ENCODE data around the gene HIPK4.

DNA sequence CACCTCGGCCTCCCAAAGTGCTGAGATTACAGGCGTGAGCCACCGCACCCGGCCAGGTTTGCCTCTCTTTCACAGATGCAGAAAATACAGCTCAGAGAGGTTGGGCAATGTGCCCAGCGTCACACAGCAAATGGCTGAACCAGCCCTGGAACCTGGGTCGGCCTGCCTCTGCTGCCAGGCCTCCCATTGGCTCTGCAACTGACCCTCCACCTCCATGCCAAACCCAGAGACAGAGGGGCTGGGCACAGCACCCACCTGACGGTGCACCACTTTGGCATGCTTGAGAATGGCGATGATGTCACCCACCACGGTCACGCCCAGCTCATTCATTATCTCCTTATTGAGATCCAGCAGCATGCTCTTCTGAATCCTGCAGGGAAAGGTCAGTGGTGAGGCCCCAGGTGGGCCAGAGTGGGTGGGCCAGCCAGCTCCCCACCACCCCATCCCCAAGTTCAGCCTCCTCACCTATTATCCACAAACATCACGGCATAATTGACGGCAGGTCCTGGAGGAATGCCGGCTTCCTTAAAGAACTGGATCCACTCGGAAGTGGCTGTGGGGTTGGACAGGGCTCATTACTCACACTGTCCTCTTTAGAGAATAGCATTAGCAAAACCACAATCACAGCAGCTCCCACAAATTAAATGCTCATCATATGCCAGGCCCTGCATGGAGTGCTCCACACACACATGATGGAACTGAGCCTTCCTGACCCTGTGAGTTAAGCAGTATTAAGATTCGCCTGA is 54.0 kb downstream of the HIPK4 start:
- TF ChIP-seq, protein P1, sequence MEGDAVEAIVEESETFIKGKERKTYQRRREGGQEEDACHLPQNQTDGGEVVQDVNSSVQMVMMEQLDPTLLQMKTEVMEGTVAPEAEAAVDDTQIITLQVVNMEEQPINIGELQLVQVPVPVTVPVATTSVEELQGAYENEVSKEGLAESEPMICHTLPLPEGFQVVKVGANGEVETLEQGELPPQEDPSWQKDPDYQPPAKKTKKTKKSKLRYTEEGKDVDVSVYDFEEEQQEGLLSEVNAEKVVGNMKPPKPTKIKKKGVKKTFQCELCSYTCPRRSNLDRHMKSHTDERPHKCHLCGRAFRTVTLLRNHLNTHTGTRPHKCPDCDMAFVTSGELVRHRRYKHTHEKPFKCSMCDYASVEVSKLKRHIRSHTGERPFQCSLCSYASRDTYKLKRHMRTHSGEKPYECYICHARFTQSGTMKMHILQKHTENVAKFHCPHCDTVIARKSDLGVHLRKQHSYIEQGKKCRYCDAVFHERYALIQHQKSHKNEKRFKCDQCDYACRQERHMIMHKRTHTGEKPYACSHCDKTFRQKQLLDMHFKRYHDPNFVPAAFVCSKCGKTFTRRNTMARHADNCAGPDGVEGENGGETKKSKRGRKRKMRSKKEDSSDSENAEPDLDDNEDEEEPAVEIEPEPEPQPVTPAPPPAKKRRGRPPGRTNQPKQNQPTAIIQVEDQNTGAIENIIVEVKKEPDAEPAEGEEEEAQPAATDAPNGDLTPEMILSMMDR (IDR thresholded peaks at IDR 0.05 in 2 of 3, conservative IDR thresholded peaks at IDR 0.05 in 1 of 3; ENCODE audit: borderline replicate concordance in 1 of 3, insufficient read depth in 1 of 3, low read depth in 2 of 3, low read length in 2 of 3), result no peak
- TF ChIP-seq, protein P2, sequence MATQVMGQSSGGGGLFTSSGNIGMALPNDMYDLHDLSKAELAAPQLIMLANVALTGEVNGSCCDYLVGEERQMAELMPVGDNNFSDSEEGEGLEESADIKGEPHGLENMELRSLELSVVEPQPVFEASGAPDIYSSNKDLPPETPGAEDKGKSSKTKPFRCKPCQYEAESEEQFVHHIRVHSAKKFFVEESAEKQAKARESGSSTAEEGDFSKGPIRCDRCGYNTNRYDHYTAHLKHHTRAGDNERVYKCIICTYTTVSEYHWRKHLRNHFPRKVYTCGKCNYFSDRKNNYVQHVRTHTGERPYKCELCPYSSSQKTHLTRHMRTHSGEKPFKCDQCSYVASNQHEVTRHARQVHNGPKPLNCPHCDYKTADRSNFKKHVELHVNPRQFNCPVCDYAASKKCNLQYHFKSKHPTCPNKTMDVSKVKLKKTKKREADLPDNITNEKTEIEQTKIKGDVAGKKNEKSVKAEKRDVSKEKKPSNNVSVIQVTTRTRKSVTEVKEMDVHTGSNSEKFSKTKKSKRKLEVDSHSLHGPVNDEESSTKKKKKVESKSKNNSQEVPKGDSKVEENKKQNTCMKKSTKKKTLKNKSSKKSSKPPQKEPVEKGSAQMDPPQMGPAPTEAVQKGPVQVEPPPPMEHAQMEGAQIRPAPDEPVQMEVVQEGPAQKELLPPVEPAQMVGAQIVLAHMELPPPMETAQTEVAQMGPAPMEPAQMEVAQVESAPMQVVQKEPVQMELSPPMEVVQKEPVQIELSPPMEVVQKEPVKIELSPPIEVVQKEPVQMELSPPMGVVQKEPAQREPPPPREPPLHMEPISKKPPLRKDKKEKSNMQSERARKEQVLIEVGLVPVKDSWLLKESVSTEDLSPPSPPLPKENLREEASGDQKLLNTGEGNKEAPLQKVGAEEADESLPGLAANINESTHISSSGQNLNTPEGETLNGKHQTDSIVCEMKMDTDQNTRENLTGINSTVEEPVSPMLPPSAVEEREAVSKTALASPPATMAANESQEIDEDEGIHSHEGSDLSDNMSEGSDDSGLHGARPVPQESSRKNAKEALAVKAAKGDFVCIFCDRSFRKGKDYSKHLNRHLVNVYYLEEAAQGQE (IDR thresholded peaks at IDR 0.05; ENCODE audit: low read depth), result no peak
- no peak for TF ChIP-seq ZNF274 (IDR thresholded peaks at IDR 0.05; ENCODE audit: low read depth, low read length)
- TF ChIP-seq, protein P3, sequence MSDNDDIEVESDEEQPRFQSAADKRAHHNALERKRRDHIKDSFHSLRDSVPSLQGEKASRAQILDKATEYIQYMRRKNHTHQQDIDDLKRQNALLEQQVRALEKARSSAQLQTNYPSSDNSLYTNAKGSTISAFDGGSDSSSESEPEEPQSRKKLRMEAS (IDR thresholded peaks at IDR 0.05), result no peak
- no peak for TF ChIP-seq POLR2AphosphoS5 (IDR thresholded peaks at IDR 0.05; ENCODE audit: low read depth, low read length)
- TF ChIP-seq ZFX (IDR thresholded peaks at IDR 0.05), result no peak
- TF ChIP-seq, protein P4, sequence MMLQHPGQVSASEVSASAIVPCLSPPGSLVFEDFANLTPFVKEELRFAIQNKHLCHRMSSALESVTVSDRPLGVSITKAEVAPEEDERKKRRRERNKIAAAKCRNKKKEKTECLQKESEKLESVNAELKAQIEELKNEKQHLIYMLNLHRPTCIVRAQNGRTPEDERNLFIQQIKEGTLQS (IDR thresholded peaks at IDR 0.05), result no peak
- TF ChIP-seq POLR2A (IDR thresholded peaks at IDR 0.05; ENCODE audit: borderline replicate concordance, extremely low read depth, insufficient read depth, insufficient read length), result no peak
- TF ChIP-seq RAD21 (IDR thresholded peaks at IDR 0.05; ENCODE audit: low read depth), result no peak
- no peak for TF ChIP-seq SIN3A (IDR thresholded peaks at IDR 0.05; ENCODE audit: low read depth)
- no peak for TF ChIP-seq EZH2 (IDR thresholded peaks at IDR 0.05)

All from HCT116 (cell line).